ENCODE data around the gene DYSF.

DNA sequence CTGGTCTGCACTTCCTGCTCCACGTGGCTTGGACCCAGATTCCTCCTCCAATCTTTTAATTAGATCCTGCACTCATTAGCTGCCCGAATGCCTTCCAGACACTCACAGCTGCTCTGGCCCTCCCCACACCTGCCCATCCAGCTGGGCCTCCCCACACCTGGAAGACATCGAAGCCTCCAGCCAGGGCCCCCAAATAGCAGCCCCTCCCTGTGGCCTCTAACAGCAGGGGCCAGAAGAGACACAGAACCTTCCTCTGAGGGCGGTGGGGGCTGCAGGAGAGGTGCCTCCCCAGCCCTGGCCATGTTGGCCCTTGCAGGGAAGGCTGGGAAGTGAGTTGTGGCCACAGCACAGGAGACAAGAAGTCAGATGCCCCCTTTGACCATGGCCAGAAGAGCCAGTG is 252.8 kb downstream of the DYSF start:
- TF ChIP-seq, protein P1, sequence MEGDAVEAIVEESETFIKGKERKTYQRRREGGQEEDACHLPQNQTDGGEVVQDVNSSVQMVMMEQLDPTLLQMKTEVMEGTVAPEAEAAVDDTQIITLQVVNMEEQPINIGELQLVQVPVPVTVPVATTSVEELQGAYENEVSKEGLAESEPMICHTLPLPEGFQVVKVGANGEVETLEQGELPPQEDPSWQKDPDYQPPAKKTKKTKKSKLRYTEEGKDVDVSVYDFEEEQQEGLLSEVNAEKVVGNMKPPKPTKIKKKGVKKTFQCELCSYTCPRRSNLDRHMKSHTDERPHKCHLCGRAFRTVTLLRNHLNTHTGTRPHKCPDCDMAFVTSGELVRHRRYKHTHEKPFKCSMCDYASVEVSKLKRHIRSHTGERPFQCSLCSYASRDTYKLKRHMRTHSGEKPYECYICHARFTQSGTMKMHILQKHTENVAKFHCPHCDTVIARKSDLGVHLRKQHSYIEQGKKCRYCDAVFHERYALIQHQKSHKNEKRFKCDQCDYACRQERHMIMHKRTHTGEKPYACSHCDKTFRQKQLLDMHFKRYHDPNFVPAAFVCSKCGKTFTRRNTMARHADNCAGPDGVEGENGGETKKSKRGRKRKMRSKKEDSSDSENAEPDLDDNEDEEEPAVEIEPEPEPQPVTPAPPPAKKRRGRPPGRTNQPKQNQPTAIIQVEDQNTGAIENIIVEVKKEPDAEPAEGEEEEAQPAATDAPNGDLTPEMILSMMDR (conservative IDR thresholded peaks at IDR 0.05; ENCODE audit: low read length) = no peak
- no peak for TF ChIP-seq EZH2phosphoT487 (IDR thresholded peaks at IDR 0.05; ENCODE audit: borderline replicate concordance, low read depth, low read length)
